ENCODE results near the gene LSS.
"Not testable (repeated sequence)": the region's sequence is repeated elsewhere in the genome, so short reads cannot be mapped to it uniquely, and the experiment has no call there.

Gene LSS

GRCh38 chr21:46205166-46205565 lies 23.4 kb downstream of the LSS start:
- no peak for DNase-seq (ENCODE audit: low spot score)

GRCh38 chr21:46203203-46203600 lies 25.4 kb downstream of the LSS start:
- no peak for DNase-seq (ENCODE audit: low spot score)

GRCh38 chr21:46202592-46203202 lies 25.9 kb downstream of the LSS start:
- DNase-seq (ENCODE audit: low spot score), result no peak

GRCh38 chr21:46200877-46201803 lies 27.4 kb downstream of the LSS start:
- DNase-seq (ENCODE audit: low spot score), result not testable (repeated sequence)

- DNase-seq (ENCODE audit: low spot score), result no peak
Measured at GRCh38 chr21:46199436-46200373, 28.9 kb downstream of the LSS start.

GRCh38 chr21:46196733-46197132 lies 31.8 kb downstream of the LSS start:
- DNase-seq (ENCODE audit: low spot score), result no peak

GRCh38 chr21:46195595-46196195 lies 32.9 kb downstream of the LSS start:
- no peak for DNase-seq (ENCODE audit: low spot score)

GRCh38 chr21:46194374-46195334 lies 33.9 kb downstream of the LSS start:
- DNase-seq (ENCODE audit: low spot score), result no peak

GRCh38 chr21:46193829-46194373 lies 34.7 kb downstream of the LSS start:
- DNase-seq (ENCODE audit: low spot score), result no peak

GRCh38 chr21:46191686-46192575 lies 36.6 kb downstream of the LSS start:
- DNase-seq (ENCODE audit: low spot score), result no peak

- peak; percentile 92 for DNase-seq (ENCODE audit: low spot score)
Measured at GRCh38 chr21:46191257-46191685, 37.3 kb downstream of the LSS start.

- DNase-seq (ENCODE audit: low spot score), result no peak
Measured at GRCh38 chr21:46190491-46191131, 38.0 kb downstream of the LSS start.

- no peak for DNase-seq (ENCODE audit: low spot score)
Measured at GRCh38 chr21:46189959-46190490, 38.5 kb downstream of the LSS start.

- peak; percentile 64 for DNase-seq (ENCODE audit: low spot score)
Measured at GRCh38 chr21:46189213-46189958, 39.2 kb downstream of the LSS start.

- DNase-seq (ENCODE audit: low spot score), result peak; percentile 61
Measured at GRCh38 chr21:46188226-46189212, 40.1 kb downstream of the LSS start.

GRCh38 chr21:46187814-46188213 lies 40.8 kb downstream of the LSS start:
- DNase-seq (ENCODE audit: low spot score), result no peak

Measured in AG20443 (cell line).